Right ventricle myocardium superior (tissue), 1 donor: ENCODE measurements around the gene CPEB3. TPM values are rescaled to one million over a fixed set of nuclear protein-coding genes. Genes with fewer than 3 reads are reported as not detected.

Experiments
- ATAC-seq: fragments of 200-7000 bp; cut with Tn5 transposase; one replicate; pipeline ENCODE4 v1.9.1; 2020; ENCODE audit warnings: mild to moderate bottlenecking; ENCODE audit not compliant: poor library complexity
- DNase-seq: peaks from one replicate; pipeline ENCODE4 v3.0.0-alpha.2; 2020
- intact Hi-C: fragments of 100-400 bp; cut with DNase I; formaldehyde crosslinking; loops from one replicate; pipeline ENCODE4 v1.11.2; 2022
- total RNA-seq: library from RNA; stranded (reverse); fragmentation: NEBNext Ultra II Directional; extraction: Animal tissue kit (Norgen Biotek cat#: 25700); gene quantifications from one replicate; pipeline ENCODE4 v1.2.1, GENCODE V29; 2021
- donor health status: DM: no; HTN: yes; CAD: no; lungs with severe emphysema.

Gene CPEB3
- total RNA-seq, 1 donor from 2014 or later, result 14.4 TPM

DNA sequence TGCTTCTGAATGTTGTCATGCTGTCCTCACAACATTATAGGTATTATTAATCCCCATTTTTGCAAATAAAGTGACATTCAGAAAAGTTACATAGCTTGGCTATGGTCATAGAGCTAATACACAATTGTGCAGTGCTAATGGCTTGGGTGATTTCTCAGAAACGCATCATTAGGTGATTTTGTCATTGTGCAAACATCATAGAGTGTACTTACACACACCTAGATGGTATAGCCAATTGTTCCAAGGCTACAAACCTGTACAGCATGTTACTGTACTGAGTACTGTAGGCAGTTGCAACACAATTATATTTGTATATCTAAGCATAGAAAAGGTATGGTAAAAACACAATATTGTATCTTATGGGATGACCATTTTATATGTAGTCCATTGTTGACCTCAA lies 276.3 kb downstream of the CPEB3 start:
- ATAC-seq (no peak), DNase-seq (no peak)
- intact Hi-C loops, result no loop called here

DNA sequence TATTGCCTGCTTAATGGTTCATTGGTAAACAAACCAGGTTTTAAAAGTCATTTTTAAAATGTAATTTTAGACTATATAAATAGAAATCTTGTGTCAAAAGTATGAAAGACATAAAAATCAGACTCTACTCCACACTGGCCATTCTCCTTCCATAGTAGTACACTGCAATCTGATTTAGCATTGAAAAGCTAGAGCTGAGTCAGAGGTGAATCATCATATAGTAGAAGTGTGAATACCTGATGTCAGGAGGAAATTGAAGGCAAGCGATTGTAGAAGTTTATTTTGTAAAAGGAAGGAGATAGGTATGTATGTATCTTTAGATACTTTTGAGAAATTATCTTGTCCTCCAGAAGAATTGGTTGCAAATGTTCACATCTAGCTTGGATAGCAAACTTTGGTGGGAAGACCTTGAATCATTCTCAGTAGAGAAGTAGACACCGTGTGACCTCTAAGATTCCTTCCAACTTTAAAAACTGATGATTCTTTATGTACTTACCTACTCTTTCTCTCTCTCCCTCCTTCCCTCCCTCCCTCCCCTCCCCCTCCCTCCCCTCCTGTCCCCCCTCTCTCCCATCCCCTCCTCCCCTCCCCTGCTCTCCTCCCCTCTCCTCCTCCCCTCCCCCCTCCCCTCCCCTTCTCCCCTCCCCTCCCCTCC lies 279.2 kb downstream of the CPEB3 start:
- DNase-seq, result no peak
- no peak for ATAC-seq
- intact Hi-C loops, result no loop called here

DNA sequence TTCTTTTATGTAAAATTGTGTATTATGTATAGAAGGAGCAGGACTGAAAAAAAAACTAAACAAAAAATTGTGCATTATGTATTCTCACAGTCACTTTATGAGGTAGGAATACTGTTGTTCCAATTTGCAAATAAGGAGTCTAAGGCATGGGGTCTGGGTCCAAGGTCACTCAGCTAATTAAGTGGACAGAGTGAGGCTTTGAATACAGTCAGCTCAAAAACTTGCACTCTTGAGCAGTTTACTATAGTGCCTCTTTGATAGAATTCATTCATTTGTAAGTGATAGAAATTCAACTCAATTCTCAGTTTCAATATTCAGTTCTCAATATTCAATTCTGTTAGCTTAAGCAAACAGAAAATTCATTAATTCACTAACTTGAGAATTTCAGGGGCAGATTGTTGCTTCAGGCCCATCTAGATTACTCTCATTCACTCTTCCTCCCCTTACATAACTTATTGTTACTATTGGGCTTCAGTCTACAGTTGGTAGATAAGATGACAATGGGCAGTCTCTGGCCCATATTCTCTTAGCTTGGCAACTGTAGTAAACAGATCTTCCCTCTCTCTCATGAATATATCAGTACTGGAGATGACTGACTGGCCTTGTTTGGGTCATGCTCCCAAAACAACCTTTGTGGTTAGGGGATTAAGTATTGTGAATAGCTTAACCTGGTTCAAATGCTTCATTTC lies 280.7 kb downstream of the CPEB3 start:
- no peak for DNase-seq
- intact Hi-C loops, result no loop called here
- no peak for ATAC-seq

DNA sequence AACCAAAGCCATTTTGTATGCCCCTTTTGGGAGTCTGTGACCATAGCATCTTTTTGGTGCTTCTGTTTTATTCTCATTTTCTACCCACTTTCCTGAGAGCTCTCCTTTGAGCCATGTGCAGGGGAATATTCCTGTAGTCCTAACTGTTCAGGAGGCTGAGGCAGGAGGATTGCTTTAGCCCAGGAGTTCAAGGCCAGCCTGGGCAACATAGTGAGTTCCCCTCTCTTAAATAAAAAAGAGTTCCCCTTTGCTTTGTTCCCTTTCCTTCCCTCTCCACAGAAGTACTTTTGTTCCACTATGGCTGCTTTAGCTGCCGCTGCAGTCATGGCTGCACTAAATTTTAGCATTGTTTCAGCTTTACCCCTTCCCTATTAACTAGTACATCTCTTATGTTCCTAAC lies 281.4 kb downstream of the CPEB3 start:
- intact Hi-C loops, result no loop called here
- DNase-seq (no peak), ATAC-seq (no peak)

DNA sequence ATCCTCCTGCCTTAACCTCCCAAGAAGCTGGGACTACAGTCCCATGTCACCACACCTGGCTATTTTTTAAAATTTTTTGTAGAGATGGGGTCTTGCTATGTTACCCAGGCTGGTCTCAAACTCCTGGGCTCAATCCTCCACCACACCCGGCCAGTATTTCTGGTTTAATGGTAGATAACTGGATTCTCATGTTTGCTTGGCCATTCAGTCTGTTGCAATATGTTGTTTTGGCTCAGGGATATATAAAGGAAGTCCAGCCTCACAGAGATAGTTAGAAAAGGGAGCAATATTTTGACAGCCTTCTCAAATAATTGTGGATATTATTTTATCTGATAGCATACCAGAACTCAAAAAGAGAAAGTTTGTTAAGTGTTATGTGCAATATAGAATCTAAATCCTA lies 284.9 kb downstream of the CPEB3 start:
- ATAC-seq (no peak), DNase-seq (no peak)
- intact Hi-C loops, result no loop called here

DNA sequence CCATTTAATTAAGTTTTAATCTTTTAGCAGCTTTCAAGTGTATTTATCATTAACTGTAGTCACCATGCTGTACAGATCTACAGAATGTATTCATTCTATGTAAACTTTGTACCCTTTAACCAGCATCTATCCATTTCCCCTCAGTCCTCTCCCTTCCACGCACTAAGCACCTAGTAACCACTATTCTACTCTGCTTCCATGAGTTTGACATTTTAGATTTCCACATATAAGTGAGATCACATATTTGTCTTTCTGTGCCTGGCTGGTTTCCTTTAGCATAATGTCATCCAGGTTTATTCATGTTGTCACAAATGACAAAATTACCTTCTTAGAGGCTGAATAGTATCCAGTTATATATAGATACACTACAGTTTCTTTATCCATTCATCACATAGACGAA lies 287.6 kb downstream of the CPEB3 start:
- no peak for DNase-seq
- intact Hi-C loops, result no loop called here
- no peak for ATAC-seq

DNA sequence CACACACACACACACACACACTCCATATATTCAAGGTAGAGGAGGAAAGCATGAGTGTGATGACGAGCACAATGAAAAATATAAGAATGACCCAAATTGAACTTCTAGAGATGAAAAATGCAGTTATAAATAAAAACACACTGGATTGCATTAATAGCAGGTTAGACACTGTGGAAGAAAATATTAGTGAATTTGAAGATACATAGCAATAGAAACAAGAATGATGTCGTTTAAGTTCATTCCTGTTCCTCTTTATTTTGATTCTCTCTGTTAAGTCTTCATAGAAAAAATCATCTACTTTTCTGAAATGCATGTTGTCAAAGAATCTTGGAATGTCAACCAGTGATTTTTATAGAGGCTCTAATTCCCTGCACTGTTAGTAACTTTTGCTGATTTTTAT lies 288.9 kb downstream of the CPEB3 start:
- intact Hi-C loops, result no loop called here
- DNase-seq, result no peak
- ATAC-seq, result no peak

DNA sequence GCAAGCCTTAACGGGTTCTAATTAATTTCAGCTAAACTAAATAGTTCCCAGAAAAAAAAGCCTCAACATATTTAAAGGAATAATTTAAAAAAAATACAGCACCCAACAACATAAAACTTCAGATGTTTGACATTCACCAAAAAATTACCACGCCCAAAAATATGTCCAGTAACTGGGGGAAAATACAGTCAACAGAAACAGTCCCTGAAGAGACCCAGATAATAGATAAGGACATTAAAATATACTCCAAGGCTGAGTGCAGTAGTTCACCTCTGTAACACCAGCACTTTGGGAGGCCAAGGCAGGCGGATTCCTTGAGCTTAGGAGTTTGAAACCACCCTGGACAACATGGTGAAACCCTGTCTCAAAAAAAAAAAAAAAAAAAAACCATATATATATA lies 289.3 kb downstream of the CPEB3 start:
- ATAC-seq (no peak), DNase-seq (no peak)
- intact Hi-C loops, result no loop called here

Other genes with a start within 250 kb of the CPEB3 start
- 38.2 TPM for gene MARCHF5, start 89 bp upstream of the CPEB3 start, total RNA-seq